KMS-11 (cell line): Measurements from ENCODE around the gene PRKAA1.

Experiments used
- H2AFZ ChIP-seq: fragments of 200-600 bp; sonication (generic); 2 replicates; pipeline ENCODE4 v1.6.1; 2016; ENCODE audit warnings: antibody characterized with exemption, mixed run types, low read depth
- H3K27ac ChIP-seq: fragments of 200-600 bp; sonication (generic); 2 replicates; pipeline ENCODE4 v1.6.1; 2016; ENCODE audit warnings: mild to moderate bottlenecking, mixed run types
- H3K27me3 ChIP-seq: fragments of 200-600 bp; sonication (generic); 2 replicates; pipeline ENCODE4 v1.6.1; 2017; ENCODE audit warnings: mild to moderate bottlenecking, low read depth, mixed run types, moderate library complexity; ENCODE audit not compliant: insufficient read depth
- H3K36me3 ChIP-seq: fragments of 200-600 bp; sonication (generic); 2 replicates; pipeline ENCODE4 v1.6.1; 2017; ENCODE audit warnings: mild to moderate bottlenecking, mixed run types; ENCODE audit not compliant: insufficient read depth
- H3K4me1 ChIP-seq: fragments of 200-600 bp; sonication (generic); 2 replicates; pipeline ENCODE4 v1.6.1; 2016; ENCODE audit warnings: mild to moderate bottlenecking, low read depth, mixed run types; ENCODE audit not compliant: poor library complexity, severe bottlenecking
- H3K4me2 ChIP-seq: fragments of 200-600 bp; sonication (generic); 2 replicates; pipeline ENCODE4 v1.7.0; 2016; ENCODE audit warnings: mild to moderate bottlenecking, mixed run types
- H3K4me3 ChIP-seq: fragments of 200-600 bp; sonication (generic); IDR thresholded peaks from 2 replicates; pipeline ENCODE4 v1.6.1; 2017; ENCODE audit warnings: low read depth, low read length, mixed read lengths; ENCODE audit not compliant: insufficient read depth
- H3K79me2 ChIP-seq: fragments of 200-600 bp; sonication (generic); 2 replicates; pipeline ENCODE4 v1.6.1; 2016; ENCODE audit warnings: low read depth, mixed run types; ENCODE audit not compliant: insufficient read depth
- H3K9ac ChIP-seq: fragments of 200-600 bp; sonication (generic); 2 replicates; pipeline ENCODE4 v1.6.1; 2016; ENCODE audit warnings: mild to moderate bottlenecking, mixed run types
- H4K20me1 ChIP-seq: fragments of 200-600 bp; sonication (generic); 2 replicates; pipeline ENCODE4 v1.6.1; 2016; ENCODE audit warnings: mild to moderate bottlenecking, mixed run types; ENCODE audit not compliant: insufficient read depth
- TF ChIP-seq, protein P1 (sequence below): fragments of 200-600 bp; sonication (generic); conservative IDR thresholded peaks from 2 replicates; pipeline ENCODE4 v1.6.1; 2017; ENCODE audit warnings: low read depth, mild to moderate bottlenecking, antibody characterized with exemption, low read length, moderate library complexity, mixed read lengths

The PRKAA1 gene

GRCh38 chr5:40736103-40736875 is 61.9 kb downstream of the PRKAA1 start:
- H3K79me2 ChIP-seq, result no peaks in the 10 kb centered on the region
- H3K4me3 ChIP-seq, result no peak overlapping the region
- no peaks in the 10 kb centered on the region for H3K27me3 ChIP-seq
- H3K9ac ChIP-seq, result no peak overlapping the region
- H3K27ac ChIP-seq, result no peak overlapping the region
- H3K36me3 ChIP-seq, result no peaks in the 10 kb centered on the region
- no peak overlapping the region for H2AFZ ChIP-seq
- H3K4me2 ChIP-seq, result no peak overlapping the region
- no peaks in the 10 kb centered on the region for H3K4me1 ChIP-seq
- TF ChIP-seq, protein P1, sequence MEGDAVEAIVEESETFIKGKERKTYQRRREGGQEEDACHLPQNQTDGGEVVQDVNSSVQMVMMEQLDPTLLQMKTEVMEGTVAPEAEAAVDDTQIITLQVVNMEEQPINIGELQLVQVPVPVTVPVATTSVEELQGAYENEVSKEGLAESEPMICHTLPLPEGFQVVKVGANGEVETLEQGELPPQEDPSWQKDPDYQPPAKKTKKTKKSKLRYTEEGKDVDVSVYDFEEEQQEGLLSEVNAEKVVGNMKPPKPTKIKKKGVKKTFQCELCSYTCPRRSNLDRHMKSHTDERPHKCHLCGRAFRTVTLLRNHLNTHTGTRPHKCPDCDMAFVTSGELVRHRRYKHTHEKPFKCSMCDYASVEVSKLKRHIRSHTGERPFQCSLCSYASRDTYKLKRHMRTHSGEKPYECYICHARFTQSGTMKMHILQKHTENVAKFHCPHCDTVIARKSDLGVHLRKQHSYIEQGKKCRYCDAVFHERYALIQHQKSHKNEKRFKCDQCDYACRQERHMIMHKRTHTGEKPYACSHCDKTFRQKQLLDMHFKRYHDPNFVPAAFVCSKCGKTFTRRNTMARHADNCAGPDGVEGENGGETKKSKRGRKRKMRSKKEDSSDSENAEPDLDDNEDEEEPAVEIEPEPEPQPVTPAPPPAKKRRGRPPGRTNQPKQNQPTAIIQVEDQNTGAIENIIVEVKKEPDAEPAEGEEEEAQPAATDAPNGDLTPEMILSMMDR, result peak; percentile 79
- H4K20me1 ChIP-seq, result no peaks in the 10 kb centered on the region

GRCh38 chr5:40735609-40736008 is 62.6 kb downstream of the PRKAA1 start:
- TF ChIP-seq, protein P1, result no peak
- no peak overlapping the region for H3K4me3 ChIP-seq
- H2AFZ ChIP-seq, result no peak overlapping the region
- H4K20me1 ChIP-seq, result no peaks in the 10 kb centered on the region
- H3K79me2 ChIP-seq, result no peaks in the 10 kb centered on the region
- H3K9ac ChIP-seq, result no peak overlapping the region
- H3K4me2 ChIP-seq, result no peak overlapping the region
- no peaks in the 10 kb centered on the region for H3K27me3 ChIP-seq
- no peak overlapping the region for H3K27ac ChIP-seq
- H3K4me1 ChIP-seq, result no peaks in the 10 kb centered on the region
- no peaks in the 10 kb centered on the region for H3K36me3 ChIP-seq

DNA sequence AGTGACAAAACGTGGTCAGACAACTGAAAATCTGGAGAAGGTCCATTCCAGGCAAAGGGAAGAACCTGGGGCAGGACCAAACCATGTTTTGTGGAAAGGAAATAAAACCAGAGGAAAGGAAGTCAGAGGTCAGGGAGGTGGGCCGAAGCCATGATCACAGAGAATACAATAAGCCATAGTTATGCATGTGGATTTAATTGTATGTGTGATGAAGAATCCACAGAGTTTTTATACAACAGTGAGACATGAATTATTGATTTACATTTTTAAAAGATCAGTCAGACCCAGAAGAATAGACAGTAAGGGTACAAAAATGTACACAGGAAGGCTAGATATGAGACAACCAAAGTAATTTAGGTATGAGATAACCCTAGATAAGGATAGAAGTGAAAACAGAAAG is 63.2 kb downstream of the PRKAA1 start:
- TF ChIP-seq, protein P1, result no peak
- H3K27ac ChIP-seq, result no peak overlapping the region
- H3K4me2 ChIP-seq, result no peak overlapping the region

DNA sequence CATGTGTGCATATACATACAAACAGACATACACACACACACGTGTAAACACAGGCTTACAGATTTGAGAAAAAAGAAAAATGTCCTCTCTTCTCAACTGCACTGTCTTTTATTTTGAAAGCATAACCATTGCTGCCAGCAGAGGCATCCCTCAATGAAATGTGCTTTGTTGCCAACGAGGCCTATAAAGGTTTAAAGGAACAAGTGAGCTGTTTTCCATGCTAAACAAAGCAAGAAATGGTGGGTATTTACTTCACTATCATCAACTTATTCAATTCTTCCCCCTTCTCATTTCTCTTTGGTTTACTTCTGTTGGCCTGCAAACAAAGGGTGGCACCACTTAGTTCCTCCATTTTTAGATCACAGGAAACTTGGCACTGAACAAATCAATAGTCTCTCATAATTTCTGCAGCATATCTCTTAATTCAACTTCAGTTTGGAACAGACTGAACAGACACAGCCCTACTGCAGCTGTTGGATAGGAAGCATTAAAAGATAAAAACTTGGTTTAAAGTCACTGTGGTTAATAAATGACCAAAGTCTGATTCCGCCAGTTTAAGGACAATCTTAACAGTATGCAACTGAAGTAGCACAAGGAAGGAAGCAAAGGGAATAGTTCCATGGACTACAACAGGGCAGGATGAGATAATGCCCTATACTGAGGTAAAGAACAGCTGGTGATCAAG is 64.2 kb downstream of the PRKAA1 start:
- TF ChIP-seq, protein P1, result no peak
- Histone ChIP-seq H3K4me1 (no peaks in the 10 kb centered on the region), H3K4me2 (no peak overlapping the region), H3K79me2 (no peaks in the 10 kb centered on the region), H3K36me3 (no peaks in the 10 kb centered on the region), H3K27ac (no peak overlapping the region), H3K27me3 (no peaks in the 10 kb centered on the region), H4K20me1 (no peaks in the 10 kb centered on the region), H3K9ac (no peak overlapping the region), H2AFZ (no peak overlapping the region), H3K4me3 (no peak overlapping the region)

More for the DNA sequence above, 63.2 kb downstream of the PRKAA1 start:
- Histone ChIP-seq H3K27me3 (no peaks in the 10 kb centered on the region), H3K4me3 (no peak overlapping the region), H4K20me1 (no peaks in the 10 kb centered on the region), H3K79me2 (no peaks in the 10 kb centered on the region), H2AFZ (no peak overlapping the region), H3K4me1 (no peaks in the 10 kb centered on the region), H3K36me3 (no peaks in the 10 kb centered on the region), H3K9ac (no peak overlapping the region)
